HG03064 (cell line): ENCODE measurements around the gene ADARB2.
"Not testable (repeated sequence)": the region's sequence is repeated elsewhere in the genome, so short reads cannot be mapped to it uniquely, and the experiment has no call there.

ENCODE experiments used
- ATAC-seq: cut with Tn5 transposase; IDR thresholded peaks from one replicate; pipeline ENCODE4 v1.9.1; 2021; ENCODE audit warnings: low read depth; ENCODE audit not compliant: unreplicated experiment

The ADARB2 gene

DNA sequence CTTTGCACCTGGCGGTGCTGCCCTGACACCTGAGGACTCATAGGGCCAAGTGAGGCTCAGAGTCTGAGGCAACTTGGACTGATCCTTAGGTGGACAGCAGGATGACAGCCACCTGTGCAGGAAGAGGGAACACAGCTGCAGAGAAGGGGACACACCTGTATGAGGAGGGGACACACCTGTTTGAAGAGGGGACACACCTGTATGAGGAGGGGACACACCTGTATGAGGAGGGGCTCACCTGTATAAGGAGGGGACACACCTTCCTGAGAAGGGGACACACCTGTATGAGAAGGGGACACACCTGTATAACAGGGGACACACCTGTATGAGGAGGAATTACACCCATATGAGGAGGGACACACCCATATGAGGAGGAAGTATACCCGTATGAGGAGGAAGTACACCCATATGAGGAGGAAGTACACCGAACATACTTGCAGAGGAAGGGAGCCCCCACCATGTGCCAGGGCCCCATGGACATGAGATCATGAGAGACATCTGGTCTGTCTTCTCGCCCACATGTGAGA is 285.9 kb downstream of the ADARB2 start:
- no peak for ATAC-seq

DNA sequence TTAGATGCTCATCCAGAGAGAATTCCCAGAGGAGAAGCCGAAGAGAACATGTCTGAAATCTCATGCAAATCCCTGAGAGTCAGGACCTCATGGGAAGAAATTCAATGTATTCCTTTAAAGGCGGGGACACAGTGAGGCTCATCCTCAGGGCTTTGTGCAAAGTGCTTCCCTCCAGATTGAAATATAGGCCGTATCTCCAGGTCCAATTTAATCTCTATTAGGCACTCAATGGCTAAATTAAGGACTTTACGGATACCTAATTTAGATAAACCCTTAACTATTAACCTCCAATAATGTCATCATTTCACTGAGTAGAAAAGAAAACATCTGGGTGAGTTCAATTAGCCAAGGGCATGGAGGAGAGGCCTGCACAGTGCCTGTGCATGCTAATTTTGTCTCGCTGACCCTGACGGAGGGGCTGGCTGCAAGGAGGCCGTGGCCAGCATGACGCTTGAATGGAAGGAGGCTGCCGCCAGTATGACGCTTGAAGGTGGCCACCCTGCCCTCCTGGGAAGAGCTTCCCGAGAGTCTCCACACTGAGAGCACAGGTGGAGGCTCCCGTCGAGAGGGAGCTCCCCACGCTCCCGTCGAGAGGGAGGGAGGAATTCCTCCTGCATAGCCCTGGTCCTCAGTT is 287.6 kb downstream of the ADARB2 start:
- no peak for ATAC-seq

DNA sequence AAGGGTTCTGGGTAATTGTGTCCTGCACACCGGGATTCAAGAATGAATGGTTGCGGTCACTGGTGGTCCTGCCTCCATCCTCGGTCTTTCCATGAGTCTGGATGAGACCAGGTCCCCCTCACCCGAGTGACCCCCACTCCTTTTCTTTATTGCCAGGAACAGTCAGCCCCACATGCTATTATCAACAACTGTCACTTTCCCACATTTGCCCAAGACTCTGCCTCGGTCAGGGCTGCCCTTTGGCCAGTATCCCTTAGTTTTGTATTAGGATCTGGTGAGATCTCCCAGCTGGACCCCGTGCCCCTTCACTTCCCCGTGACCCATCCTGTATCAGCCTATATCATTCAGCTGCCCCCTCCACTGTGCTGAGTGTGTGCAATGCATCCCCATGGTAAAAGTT is 288.3 kb downstream of the ADARB2 start:
- ATAC-seq: no peak

DNA sequence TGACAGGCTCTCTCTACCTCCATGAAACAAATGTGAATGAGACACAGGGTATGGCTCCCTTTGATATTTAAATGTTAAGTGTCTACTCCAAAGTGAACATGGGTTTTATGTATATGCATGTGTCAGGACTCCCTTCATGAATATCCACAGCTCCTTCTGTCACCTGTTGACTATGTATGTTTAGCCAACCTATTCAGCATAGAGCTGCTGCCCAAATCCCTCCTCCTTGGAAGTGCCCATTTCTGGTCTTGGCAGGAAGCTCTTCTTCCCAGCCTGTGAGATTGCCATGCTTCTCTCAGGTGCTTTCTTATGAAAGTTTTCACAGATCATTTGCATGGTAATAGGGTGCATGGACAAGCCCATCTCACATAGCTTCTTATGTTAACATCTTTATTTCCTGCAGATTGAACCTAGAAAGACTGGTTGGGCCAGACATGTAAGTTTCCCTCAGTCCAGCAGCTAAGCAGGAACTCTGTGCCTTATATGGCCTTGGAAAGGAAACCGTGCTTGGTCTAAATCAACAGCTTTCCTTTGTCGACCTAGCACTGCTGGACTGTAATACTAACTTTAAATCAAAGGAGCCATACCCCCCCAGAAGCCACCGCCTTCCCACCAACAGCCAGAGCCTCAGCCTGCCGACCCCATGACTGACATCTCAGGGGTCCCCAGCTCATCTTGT is 288.9 kb downstream of the ADARB2 start:
- ATAC-seq: no peak

DNA sequence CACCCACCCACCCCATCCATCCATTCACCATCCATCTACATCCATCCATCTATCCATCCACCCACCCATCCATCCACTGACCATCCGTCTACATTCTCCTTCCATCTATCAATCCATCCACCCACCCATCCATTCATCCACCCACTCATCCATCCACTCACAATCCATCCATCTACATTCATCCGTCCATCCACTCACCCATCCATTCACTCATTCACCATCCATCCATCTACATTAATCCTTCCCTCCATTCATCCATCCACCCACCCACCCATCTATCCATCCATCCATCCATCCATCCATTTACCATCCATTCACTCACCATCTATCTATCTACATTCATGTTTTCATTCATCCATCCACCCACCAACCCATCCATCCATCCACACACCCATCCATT is 292.5 kb downstream of the ADARB2 start:
- no peak for ATAC-seq

DNA sequence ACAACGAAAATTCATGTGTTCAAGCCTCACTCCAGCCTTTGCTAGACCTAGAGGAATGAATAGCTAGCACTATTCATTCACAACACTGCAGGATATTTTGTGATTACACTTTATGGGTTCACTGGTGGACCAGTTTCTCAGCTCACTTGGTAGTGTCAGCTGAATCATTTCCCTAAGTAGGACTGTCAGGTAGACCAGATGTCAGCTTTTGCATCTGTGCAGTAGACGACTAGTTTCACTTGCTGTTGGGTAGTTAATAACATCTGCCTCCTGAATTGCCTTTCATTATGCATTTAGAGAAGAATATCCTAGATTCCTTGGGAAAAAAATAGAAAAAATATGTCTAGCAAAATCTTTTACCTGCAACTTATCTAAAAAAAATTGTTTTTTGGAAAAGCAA is 296.4 kb downstream of the ADARB2 start:
- no peak for ATAC-seq

DNA sequence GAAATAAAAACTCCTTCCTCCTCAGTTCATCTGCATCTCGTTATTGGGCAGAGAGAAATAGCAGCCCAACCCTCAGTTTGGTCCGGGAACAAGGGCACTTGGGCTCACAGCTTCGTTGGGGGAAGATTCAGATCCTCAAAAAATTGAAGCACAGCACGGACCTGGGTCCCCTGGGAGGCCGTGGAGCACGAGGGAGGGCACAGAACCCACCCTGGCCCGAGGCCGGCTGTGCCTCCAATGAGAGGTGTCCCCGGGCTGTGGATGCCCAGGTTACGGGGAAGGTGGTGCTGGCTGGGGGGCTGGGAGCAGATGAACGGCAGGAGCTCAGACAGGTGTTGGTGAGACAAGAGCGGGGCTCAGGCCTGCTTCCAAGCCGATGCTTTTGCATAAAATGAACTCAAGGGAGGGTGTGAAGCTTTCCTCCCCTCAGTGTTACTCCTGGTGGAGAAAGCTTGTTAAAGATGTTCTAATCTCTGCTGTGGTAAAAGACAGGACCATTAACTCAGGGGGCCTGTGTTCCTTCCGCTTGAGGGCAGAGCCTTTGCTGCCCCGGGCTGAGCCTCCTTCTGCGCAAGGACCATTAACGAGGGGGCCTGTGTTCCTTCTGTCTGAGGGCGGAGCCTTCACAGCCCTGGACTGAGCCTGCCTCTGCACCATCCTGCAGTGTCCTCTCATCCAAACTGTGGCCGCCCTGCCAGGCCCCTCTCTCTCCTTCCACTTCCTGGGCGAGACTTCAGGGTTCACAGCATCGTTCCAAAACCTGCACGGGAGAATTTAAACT is 302.2 kb downstream of the ADARB2 start:
- no peak for ATAC-seq

DNA sequence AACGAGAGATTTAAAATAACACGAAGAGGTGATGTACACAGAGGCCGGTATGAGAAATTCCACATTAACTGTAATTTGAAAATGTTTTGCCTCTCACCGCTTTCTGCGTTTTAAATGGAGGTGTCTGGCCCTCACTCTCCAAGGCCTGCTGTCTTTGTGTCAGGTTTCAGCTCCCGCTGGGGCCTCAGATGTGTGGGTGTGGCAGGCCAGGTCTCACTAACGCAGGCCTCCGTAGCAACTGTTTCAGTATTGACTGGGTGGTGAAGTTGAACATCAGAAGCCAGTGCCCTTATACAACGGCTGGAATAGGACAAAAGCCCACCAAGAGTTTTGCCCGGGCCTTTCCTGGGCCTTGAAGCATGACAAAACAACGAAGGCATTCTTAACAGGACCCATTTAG is 303.1 kb downstream of the ADARB2 start:
- no peak for ATAC-seq

DNA sequence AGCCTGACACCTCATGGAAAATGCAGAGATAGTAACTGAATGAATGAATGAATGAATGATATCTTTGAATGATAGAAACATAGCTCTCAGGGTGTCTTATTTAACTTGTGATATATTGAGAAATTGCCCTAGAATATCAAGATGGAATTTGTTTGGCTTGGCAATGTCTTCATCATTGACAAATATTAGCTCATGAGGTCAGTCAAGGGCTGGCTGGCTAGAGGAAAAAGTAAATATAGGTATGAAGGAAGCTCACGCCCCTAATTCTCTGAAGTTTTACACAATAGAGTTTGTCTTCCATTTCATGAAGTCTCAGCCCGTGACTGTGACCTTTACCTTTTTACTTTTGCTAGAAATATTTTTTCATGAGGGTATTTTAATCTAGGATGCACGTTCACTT is 305.2 kb downstream of the ADARB2 start:
- no peak for ATAC-seq

DNA sequence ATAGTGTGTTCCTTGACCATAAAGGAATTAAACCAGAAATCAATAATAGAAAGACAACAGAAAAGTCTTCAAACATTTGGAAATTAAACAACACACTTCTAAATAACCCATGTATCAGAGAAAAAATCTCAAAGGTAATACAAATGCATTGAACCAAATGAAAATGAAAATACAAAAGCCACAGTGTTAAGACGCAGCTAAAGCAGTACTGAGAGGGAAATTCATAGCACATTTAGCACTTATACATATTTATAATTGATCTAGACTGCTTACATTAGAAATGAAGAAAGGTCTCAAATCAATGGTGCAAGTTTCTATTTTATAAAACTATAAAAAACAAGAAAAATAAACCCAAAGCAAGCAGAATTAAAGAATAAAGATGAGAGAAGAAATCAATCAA is 306.1 kb downstream of the ADARB2 start:
- ATAC-seq: no peak

DNA sequence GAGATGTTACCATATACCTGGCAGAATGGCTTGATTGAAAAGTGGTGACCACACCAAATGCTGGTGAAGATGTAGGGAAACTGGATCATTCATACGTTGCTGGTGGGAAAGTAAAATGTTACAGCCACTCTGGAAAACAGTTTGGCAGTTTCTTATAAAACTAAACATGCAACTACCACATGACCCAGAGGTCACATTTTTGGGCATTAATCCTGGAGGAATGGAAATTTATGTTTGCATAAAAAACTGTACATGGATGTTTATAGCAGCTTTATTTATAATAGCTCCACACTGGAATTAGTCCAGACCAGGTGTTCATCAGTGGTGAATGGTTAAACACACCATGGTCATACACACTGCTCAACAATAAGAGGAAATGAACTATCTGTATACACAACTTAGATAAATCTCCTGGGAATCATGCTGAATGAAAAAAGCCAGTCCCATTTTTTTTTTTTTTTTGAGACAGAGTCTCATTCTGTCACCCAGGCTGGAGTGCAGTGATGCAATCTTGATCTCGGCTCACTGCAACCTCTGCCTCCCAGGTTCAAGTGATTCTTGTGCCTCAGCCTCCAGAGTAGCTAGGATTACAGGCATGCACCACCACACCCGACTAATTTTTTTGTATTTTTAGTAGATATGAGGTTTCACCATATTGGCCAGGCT is 309.7 kb downstream of the ADARB2 start:
- ATAC-seq: not testable (repeated sequence)

DNA sequence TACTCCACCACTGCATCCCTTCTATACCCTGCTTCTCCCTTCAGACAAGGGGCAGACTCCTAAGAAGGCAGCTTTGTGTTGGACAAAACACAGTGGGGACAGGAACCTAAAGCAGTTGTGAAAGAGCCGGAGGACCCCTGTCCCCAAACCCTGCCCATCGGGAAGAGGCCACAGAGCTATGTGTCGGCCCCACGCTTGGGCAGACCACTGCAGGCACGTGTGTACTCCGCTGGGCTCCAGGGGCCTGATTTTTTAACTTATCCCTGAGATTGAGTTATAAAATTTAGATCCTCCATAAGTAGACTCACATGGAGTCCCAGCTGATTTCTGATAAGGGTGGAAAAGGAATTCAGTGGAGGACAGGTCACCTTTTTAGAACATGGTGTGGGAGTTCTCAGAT is 310.5 kb downstream of the ADARB2 start:
- no peak for ATAC-seq

DNA sequence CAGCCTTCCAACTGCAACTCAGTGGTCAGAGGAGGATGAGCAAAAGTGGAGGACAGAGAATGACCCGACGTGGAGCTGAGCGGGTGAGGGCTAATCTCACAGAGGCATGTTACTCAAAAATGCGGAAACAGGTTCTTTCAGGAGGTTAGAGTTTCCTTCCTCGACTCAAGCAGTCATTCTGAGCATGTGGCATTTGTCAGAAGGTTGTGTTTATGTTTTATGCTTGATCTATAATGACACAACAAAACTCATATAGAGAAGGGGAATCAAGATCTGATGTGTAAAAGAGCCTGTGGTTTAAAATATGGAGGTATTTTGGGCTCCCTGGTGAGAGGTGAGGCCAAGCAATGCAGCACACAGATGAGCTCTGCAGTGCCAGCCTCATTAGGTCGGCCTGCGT is 311.4 kb downstream of the ADARB2 start:
- ATAC-seq: peak; percentile 63

DNA sequence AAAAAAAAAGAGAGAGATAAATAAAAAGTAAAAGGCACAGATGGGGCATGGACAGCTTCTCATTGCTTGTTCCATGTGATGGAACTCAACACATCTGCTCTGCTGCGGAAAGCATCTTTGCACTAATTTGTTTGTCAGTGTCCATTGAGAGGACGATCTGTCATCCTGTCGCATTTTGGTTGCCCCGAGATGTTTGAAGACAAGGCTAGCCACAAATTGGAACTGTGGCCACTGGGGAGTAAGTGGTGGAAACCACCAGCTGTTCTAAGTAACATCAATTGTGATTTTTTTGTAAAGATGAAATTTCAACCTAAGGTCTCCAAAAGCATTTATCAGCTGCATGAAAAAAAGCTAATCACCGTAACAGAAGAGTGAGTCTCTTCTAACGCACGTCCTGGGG is 312.7 kb downstream of the ADARB2 start:
- no peak for ATAC-seq

DNA sequence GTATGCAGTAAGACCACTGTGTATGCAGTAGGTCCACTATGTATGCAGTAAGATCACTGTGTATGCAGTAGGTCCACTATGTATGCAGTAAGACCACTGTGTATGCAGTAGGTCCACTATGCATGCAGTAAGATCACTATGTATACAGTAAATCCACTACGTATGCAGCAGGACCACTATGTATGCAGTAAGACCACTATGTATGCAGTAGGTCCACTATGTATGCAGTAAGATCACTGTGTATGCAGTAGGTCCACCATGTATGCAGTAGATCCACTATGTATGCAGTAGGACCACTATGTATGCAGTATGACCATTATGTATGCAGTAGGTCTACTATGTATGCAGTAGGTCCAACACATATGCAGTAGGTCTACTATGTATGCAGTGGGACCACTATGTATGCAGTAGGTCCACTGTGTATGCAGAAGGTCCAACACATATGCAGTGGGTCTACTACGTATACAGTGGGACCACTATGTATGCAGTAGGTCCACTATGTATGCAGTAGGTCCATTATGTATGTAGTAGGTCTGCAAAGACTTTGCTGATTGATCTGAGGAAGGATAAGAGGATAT is 313.6 kb downstream of the ADARB2 start:
- no peak for ATAC-seq

DNA sequence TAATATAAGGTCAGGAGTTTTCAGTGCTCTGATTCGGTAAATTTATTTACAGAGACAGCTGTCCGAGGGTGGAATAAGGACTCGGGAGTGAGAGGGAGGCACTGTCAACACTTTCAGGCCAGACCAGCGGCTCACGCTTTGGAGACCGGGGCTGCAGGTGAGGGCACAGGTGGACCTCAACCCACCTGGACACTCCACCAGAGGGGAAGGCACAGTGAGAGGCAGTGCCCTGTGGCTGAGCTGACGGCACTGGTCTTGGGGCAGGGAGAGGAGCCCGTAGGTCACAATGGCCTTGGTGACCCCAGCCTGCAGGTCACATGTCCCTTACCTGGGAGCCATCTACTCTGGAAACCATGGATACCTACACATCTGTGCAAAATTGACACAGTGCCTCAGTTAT is 315.1 kb downstream of the ADARB2 start:
- ATAC-seq: no peak

DNA sequence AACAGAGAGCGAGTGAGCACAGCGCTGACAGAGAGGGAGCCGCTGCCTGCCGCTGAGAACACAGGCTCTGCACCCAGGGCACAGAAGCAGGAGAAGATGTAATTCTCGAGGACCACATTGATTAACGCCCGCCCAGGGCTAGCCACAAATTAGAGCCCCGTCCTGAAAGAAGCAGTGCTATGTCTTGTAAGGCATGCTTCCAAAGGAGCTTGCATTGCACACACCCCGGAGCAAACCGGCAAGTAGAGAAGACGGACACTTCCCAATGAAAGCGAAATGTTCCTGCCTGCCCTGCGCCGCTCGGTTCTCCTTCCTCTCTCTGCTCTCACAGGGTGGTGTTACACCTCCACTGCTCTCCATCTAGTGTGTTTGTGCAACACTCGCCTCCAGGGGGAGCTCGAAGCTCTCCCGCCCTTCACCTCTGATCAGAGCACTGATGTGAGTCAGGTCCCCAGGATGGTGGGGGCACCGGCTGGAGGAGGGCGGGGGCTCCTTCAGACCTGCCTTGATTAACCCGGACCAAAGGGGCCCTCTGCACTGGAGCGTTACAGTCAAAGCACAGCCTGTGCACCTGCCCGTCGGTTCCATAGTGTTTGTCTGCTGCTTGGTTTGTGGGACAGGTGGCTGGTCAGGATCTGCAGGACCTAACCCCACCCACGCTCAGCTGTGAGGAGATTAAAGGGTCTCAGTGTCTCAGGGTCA is 316.5 kb downstream of the ADARB2 start:
- peak; percentile 87 for ATAC-seq

DNA sequence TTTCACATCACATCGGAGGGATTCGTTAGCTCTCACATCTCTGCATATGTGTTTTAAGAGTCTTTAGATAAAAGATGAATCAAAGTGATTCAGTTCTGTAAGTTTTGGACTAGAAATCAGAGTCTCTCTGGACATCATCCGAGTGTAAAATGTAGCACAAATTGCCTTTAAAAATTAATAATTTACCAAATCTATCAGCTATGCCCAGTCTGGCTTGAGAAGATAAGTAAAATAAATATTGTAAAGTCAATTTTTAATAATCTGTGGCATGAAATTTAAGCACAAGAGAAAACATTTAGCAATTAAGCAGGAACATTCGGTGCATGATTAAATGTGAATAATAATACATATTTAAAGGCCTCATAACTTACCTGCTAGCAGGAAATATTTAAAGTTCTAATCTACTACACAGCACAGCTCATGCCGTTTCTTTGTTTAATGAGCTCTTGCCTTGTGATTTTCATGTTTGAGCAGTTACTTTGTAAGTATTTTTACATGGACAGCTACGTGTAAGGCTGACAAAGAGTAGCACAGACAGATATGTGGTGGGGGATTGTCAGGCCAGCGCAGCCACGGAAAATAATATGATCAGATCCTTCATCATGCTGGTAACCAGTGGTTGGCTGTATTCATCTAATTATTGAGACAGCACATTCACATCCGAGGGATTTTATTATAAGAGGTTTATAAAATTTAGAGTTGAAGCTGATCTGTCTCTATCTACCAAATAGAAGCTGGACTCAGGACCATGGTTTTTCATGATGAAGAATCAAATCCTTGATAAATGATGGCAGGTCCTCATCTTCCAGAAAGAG is 317.3 kb downstream of the ADARB2 start:
- ATAC-seq: no peak

DNA sequence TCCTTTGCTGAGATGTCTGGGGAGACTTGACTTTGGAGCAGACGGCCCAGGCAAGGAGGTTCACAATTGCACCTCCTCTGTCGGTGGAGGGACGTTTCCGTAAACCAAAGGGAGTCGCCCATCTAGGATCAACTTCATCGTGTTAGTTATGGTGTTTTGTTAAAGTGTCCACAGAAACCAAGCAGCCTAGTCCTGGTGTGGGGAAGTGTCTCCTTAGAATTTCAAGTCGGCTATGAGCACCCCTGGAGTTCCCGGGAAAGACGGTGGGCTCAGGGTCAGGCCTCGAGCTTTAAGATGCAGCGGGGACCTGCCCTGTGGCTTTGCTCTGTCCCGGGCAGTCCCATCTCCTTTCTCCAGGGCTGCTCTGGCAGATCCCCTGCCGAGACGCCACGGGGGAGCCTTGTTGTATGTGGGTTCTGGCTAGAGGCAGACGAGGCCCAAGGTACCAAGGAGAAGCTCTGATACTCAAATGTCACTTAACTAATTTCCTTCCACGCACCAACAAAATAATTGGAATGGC is 319.2 kb downstream of the ADARB2 start:
- ATAC-seq: no peak
